HepG2 (cell line): ENCODE measurements around the gene GLI3. TPM values are rescaled to one million over a fixed set of nuclear protein-coding genes. Genes with fewer than 3 reads are reported as not detected.

ENCODE experiments used
- CREB1 ChIP-seq, 2 experiments: fragments of 450-650 bp in 1 of 2; IDR thresholded peaks; 2 replicates each; pipeline ENCODE4 v1.6.1; 2016 to 2017; ENCODE audit warnings: control low read depth in 1 of 2, mild to moderate bottlenecking in 1 of 2, missing compliant biosample characterization in 1 of 2, missing genetic modification characterization in 1 of 2
- MTA1 ChIP-seq: sonication (generic); formaldehyde crosslinking; IDR thresholded peaks from 2 replicates; pipeline ENCODE4 v1.4.0; 2020; ENCODE audit warnings: missing genetic modification reagents, mild to moderate bottlenecking, borderline replicate concordance
- POLR2A ChIP-seq, 2 experiments: IDR thresholded peaks; 2 replicates each; pipeline ENCODE4 v1.6.1; 2011; ENCODE audit warnings: low read depth in 2 of 2, low read length in 2 of 2, mild to moderate bottlenecking in 1 of 2, moderate library complexity in 1 of 2; ENCODE audit not compliant: insufficient read depth in 1 of 2
- SAFB2 ChIP-seq: sonication (generic); formaldehyde crosslinking; IDR thresholded peaks from 2 replicates; pipeline ENCODE4 v1.5.1; 2020; ENCODE audit warnings: missing genetic modification reagents, low read depth, mild to moderate bottlenecking, borderline replicate concordance
- ZFP37 ChIP-seq: sonication (generic); formaldehyde crosslinking; IDR thresholded peaks from 2 replicates; pipeline ENCODE4 v1.4.0; 2020; ENCODE audit warnings: missing genetic modification reagents, borderline replicate concordance
- ZMYM3 ChIP-seq: sonication (generic); formaldehyde crosslinking; IDR thresholded peaks from 2 replicates; pipeline ENCODE4 v1.5.1; 2020; ENCODE audit warnings: mild to moderate bottlenecking, missing genetic modification reagents
- ZNF232 ChIP-seq: sonication (generic); formaldehyde crosslinking; IDR thresholded peaks from 2 replicates; pipeline ENCODE4 v1.4.0; 2020; ENCODE audit warnings: missing genetic modification reagents, borderline replicate concordance
- ZNF562 ChIP-seq: sonication (generic); formaldehyde crosslinking; IDR thresholded peaks from 2 replicates; pipeline ENCODE4 v1.8.0; 2022; ENCODE audit warnings: missing genetic modification reagents, borderline replicate concordance
- polyA plus RNA-seq, 8 experiments: library from polyadenylated mRNA; depleted of rRNA in 3 of 8; stranded (reverse) in 7 of 8; unstranded in 1 of 8; fragments of >200 nt; fragmentation: Illumina TruSeq in 4 of 8; extraction: Trizol in 4 of 8; gene quantifications; 2 replicates each; pipeline versions ENCODE4 v1.2.1 to v1.2.3, GENCODE V29; 2011 to 2016; ENCODE audit warnings: low read depth in 4 of 8, missing spikeins in 1 of 8, mixed read lengths in 1 of 8; ENCODE audit not compliant: insufficient read depth in 1 of 8
- total RNA-seq, 5 experiments: library from RNA; depleted of rRNA; stranded (reverse); fragments of >200 nt; fragmentation: Illumina TruSeq; extraction: Trizol; gene quantifications; 2 replicates each; pipeline ENCODE4 v1.2.3, GENCODE V29; 2016; ENCODE audit warnings: low read depth in 1 of 5
- TF ChIP-seq, protein P1 (sequence below), 2 experiments: sonication (generic) in 1 of 2; formaldehyde crosslinking in 1 of 2; IDR thresholded peaks; 2 replicates each; pipeline versions ENCODE4 v1.6.1 to v1.9.0; 2014 to 2022; ENCODE audit warnings: antibody characterized with exemption in 1 of 2, borderline replicate concordance in 1 of 2, inconsistent platforms in 1 of 2, low read depth in 1 of 2, missing genetic modification reagents in 1 of 2

The GLI3 gene
- total and polyA plus RNA-seq, 2 of the 13 experiments (the other 11 are each of a cell fraction or from before 2014, with no cell fraction given) = not detected

DNA sequence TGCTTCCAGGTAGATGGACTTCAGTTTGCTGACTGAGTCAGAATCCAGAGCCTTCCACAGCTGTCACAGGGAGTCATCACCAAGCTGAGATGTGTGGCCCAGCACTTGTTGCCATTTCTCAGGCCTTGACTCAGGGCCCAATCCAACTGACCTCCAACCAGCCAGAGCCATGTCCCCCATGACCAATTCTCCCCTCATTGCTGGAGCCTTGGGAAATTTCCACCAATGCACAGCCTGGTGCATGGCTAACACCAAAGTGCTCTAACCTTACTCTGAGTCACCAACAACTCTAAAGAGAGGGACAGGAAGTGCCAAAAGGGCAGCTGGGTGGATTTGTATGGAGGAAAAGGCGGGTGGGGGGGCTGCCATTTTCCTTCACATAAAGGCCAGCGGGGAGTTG is 13.4 kb upstream of the GLI3 start (continued):
- TF ChIP-seq, protein P1, sequence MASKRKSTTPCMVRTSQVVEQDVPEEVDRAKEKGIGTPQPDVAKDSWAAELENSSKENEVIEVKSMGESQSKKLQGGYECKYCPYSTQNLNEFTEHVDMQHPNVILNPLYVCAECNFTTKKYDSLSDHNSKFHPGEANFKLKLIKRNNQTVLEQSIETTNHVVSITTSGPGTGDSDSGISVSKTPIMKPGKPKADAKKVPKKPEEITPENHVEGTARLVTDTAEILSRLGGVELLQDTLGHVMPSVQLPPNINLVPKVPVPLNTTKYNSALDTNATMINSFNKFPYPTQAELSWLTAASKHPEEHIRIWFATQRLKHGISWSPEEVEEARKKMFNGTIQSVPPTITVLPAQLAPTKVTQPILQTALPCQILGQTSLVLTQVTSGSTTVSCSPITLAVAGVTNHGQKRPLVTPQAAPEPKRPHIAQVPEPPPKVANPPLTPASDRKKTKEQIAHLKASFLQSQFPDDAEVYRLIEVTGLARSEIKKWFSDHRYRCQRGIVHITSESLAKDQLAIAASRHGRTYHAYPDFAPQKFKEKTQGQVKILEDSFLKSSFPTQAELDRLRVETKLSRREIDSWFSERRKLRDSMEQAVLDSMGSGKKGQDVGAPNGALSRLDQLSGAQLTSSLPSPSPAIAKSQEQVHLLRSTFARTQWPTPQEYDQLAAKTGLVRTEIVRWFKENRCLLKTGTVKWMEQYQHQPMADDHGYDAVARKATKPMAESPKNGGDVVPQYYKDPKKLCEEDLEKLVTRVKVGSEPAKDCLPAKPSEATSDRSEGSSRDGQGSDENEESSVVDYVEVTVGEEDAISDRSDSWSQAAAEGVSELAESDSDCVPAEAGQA (IDR thresholded peaks at IDR 0.05; ENCODE audit: low read depth) = no peak
- TF ChIP-seq, protein P1 (CRISPR knock-in tag; IDR thresholded peaks at IDR 0.05; ENCODE audit: borderline replicate concordance) = no peak
- no peak for TF ChIP-seq ZNF232
- TF ChIP-seq ZFP37 (CRISPR knock-in tag) = no peak
- TF ChIP-seq POLR2A (IDR thresholded peaks at IDR 0.05; ENCODE audit: insufficient read depth in 1 of 2, low read depth in 2 of 2, low read length in 2 of 2) = no peak
- TF ChIP-seq ZNF562 (CRISPR knock-in tag) = no peak
- TF ChIP-seq CREB1 (IDR thresholded peaks at IDR 0.05) = no peak
- no peak for TF ChIP-seq CREB1 (CRISPR knock-in tag; IDR thresholded peaks at IDR 0.05)
- TF ChIP-seq ZMYM3 (CRISPR knock-in tag) = no peak
- TF ChIP-seq SAFB2 (CRISPR knock-in tag) = no peak
- TF ChIP-seq MTA1 = no peak
